Duodenal mucosa (tissue), 2 donors: ENCODE results near the gene CDC73.

Experiments
- H3K27ac ChIP-seq: one replicate; pipeline ENCODE4 v1.7.0; 2013; ENCODE audit warnings: low read depth, low read length
- H3K27me3 ChIP-seq, 2 donors: one replicate each; pipeline ENCODE4 v1.7.0; 2013; ENCODE audit warnings: low read length in 2 of 2, control low read depth in 1 of 2; ENCODE audit not compliant: insufficient read depth in 2 of 2, control insufficient read depth in 1 of 2
- H3K36me3 ChIP-seq, 2 donors: one replicate each; pipeline ENCODE4 v1.7.0; 2013; ENCODE audit warnings: low read length in 2 of 2, control low read depth in 1 of 2; ENCODE audit not compliant: insufficient read depth in 2 of 2, control insufficient read depth in 1 of 2
- H3K4me1 ChIP-seq, 2 donors: one replicate each; pipeline ENCODE4 v1.7.0; 2013; ENCODE audit warnings: low read length in 2 of 2, control low read depth in 1 of 2; ENCODE audit not compliant: insufficient read depth in 2 of 2, control insufficient read depth in 1 of 2
- H3K4me3 ChIP-seq, 2 donors: one replicate each; pipeline ENCODE4 v1.7.0; 2013; ENCODE audit warnings: low read length in 2 of 2, low read depth in 1 of 2
- H3K9ac ChIP-seq, 2 donors: one replicate each; pipeline ENCODE4 v1.7.0; 2013; ENCODE audit warnings: low read length in 2 of 2, low read depth in 1 of 2
- H3K9me3 ChIP-seq, 2 donors: one replicate each; pipeline ENCODE4 v1.7.0; 2013; ENCODE audit warnings: low read length in 2 of 2, control low read depth in 1 of 2; ENCODE audit not compliant: control insufficient read depth in 1 of 2

Gene CDC73

GRCh38 chr1:193299038-193299437, 177.2 kb downstream of the CDC73 start:
- H3K9ac ChIP-seq, result no peak overlapping the region
- H3K9me3 ChIP-seq, result peaks cover 0 to 3% of the 10 kb centered on the region in 2 donors
- no peak overlapping the region for H3K27ac ChIP-seq
- H3K36me3 ChIP-seq, result no peaks in the 10 kb centered on the region
- no peaks in the 10 kb centered on the region for H3K27me3 ChIP-seq
- no peak overlapping the region for H3K4me3 ChIP-seq
- no peaks in the 10 kb centered on the region for H3K4me1 ChIP-seq

GRCh38 chr1:193301746-193302145, 179.9 kb downstream of the CDC73 start:
- Histone ChIP-seq H3K4me1 (no peaks in the 10 kb centered on the region), H3K9me3 (no peaks in the 10 kb centered on the region), H3K9ac (no peak overlapping the region), H3K4me3 (no peak overlapping the region), H3K27me3 (no peaks in the 10 kb centered on the region), H3K36me3 (no peaks in the 10 kb centered on the region), H3K27ac (no peak overlapping the region)

- no peak overlapping the region for H3K27ac ChIP-seq
- no peak overlapping the region for H3K4me3 ChIP-seq
- H3K4me1 ChIP-seq, result peaks cover 5 to 10% of the 10 kb centered on the region in 2 donors
- no peaks in the 10 kb centered on the region for H3K27me3 ChIP-seq
- no peaks in the 10 kb centered on the region for H3K9me3 ChIP-seq
- no peaks in the 10 kb centered on the region for H3K36me3 ChIP-seq
- no peak overlapping the region for H3K9ac ChIP-seq
Measured at GRCh38 chr1:193303849-193304248, 182.0 kb downstream of the CDC73 start.
